ENCODE data around the gene MRPS26.
"Not testable (repeated sequence)": the region's sequence is repeated elsewhere in the genome, so short reads cannot be mapped to it uniquely, and the experiment has no call there.

Gene MRPS26

GRCh38 chr20:3021777-3022176, 24.1 kb upstream of the MRPS26 start:
- Histone ChIP-seq H3K9ac (ENCODE audit: low read length) (no peak overlapping the region), H3K27ac (ENCODE audit: low read length) (no peak overlapping the region), H3K36me3 (ENCODE audit: control insufficient read depth, low read depth, low read length) (peaks cover 37% of the 10 kb centered on the region), H3K4me1 (ENCODE audit: control insufficient read depth, low read depth, low read length) (no peaks in the 10 kb centered on the region), H3K4me3 (ENCODE audit: low read length) (no peak overlapping the region), H3K27me3 (ENCODE audit: control insufficient read depth, insufficient read depth, low read length) (no peaks in the 10 kb centered on the region), H3K9me3 (ENCODE audit: control insufficient read depth, low read depth, low read length) (no peaks in the 10 kb centered on the region)

- H3K36me3 ChIP-seq (ENCODE audit: control insufficient read depth, low read depth, low read length): peaks cover 42% of the 10 kb centered on the region
- H3K9me3 ChIP-seq (ENCODE audit: control insufficient read depth, low read depth, low read length); H3K27ac ChIP-seq (ENCODE audit: low read length); H3K4me1 ChIP-seq (ENCODE audit: control insufficient read depth, low read depth, low read length); H3K9ac ChIP-seq (ENCODE audit: low read length); H3K27me3 ChIP-seq (ENCODE audit: control insufficient read depth, insufficient read depth, low read length); H3K4me3 ChIP-seq (ENCODE audit: low read length): not testable (repeated sequence)
Observed at GRCh38 chr20:3022559-3023490, 23.0 kb upstream of the MRPS26 start.

GRCh38 chr20:3027987-3028386, 17.9 kb upstream of the MRPS26 start:
- H3K9ac ChIP-seq (ENCODE audit: low read length): no peak overlapping the region
- no peak overlapping the region for H3K27ac ChIP-seq (ENCODE audit: low read length)
- no peaks in the 10 kb centered on the region for H3K27me3 ChIP-seq (ENCODE audit: control insufficient read depth, insufficient read depth, low read length)
- no peak overlapping the region for H3K4me3 ChIP-seq (ENCODE audit: low read length)
- no peaks in the 10 kb centered on the region for H3K9me3 ChIP-seq (ENCODE audit: control insufficient read depth, low read depth, low read length)
- H3K36me3 ChIP-seq (ENCODE audit: control insufficient read depth, low read depth, low read length): peaks cover 44% of the 10 kb centered on the region
- H3K4me1 ChIP-seq (ENCODE audit: control insufficient read depth, low read depth, low read length): no peaks in the 10 kb centered on the region

- H3K27me3 ChIP-seq (ENCODE audit: control insufficient read depth, insufficient read depth, low read length): no peaks in the 10 kb centered on the region
- no peaks in the 10 kb centered on the region for H3K9me3 ChIP-seq (ENCODE audit: control insufficient read depth, low read depth, low read length)
- no peak overlapping the region for H3K4me3 ChIP-seq (ENCODE audit: low read length)
- no peak overlapping the region for H3K27ac ChIP-seq (ENCODE audit: low read length)
- peaks cover 47% of the 10 kb centered on the region for H3K36me3 ChIP-seq (ENCODE audit: control insufficient read depth, low read depth, low read length)
- H3K4me1 ChIP-seq (ENCODE audit: control insufficient read depth, low read depth, low read length): no peaks in the 10 kb centered on the region
- no peak overlapping the region for H3K9ac ChIP-seq (ENCODE audit: low read length)
Observed at GRCh38 chr20:3031524-3032147, 14.2 kb upstream of the MRPS26 start.

GRCh38 chr20:3032624-3033023, 13.2 kb upstream of the MRPS26 start:
- no peak overlapping the region for H3K9ac ChIP-seq (ENCODE audit: low read length)
- no peak overlapping the region for H3K27ac ChIP-seq (ENCODE audit: low read length)
- H3K9me3 ChIP-seq (ENCODE audit: control insufficient read depth, low read depth, low read length): no peaks in the 10 kb centered on the region
- H3K4me3 ChIP-seq (ENCODE audit: low read length): no peak overlapping the region
- no peaks in the 10 kb centered on the region for H3K27me3 ChIP-seq (ENCODE audit: control insufficient read depth, insufficient read depth, low read length)
- peaks cover 47% of the 10 kb centered on the region for H3K36me3 ChIP-seq (ENCODE audit: control insufficient read depth, low read depth, low read length)
- no peaks in the 10 kb centered on the region for H3K4me1 ChIP-seq (ENCODE audit: control insufficient read depth, low read depth, low read length)

GRCh38 chr20:3037654-3038053, 8.2 kb upstream of the MRPS26 start:
- H3K4me1 ChIP-seq (ENCODE audit: control insufficient read depth, low read depth, low read length): peaks cover 4% of the 10 kb centered on the region
- H3K36me3 ChIP-seq (ENCODE audit: control insufficient read depth, low read depth, low read length): peaks cover 52% of the 10 kb centered on the region
- H3K9ac ChIP-seq (ENCODE audit: low read length): no peak overlapping the region
- H3K27me3 ChIP-seq (ENCODE audit: control insufficient read depth, insufficient read depth, low read length): no peaks in the 10 kb centered on the region
- no peak overlapping the region for H3K4me3 ChIP-seq (ENCODE audit: low read length)
- no peaks in the 10 kb centered on the region for H3K9me3 ChIP-seq (ENCODE audit: control insufficient read depth, low read depth, low read length)
- no peak overlapping the region for H3K27ac ChIP-seq (ENCODE audit: low read length)

- no peaks in the 10 kb centered on the region for H3K9me3 ChIP-seq (ENCODE audit: control insufficient read depth, low read depth, low read length)
- no peak overlapping the region for H3K9ac ChIP-seq (ENCODE audit: low read length)
- H3K4me3 ChIP-seq (ENCODE audit: low read length): no peak overlapping the region
- no peak overlapping the region for H3K27ac ChIP-seq (ENCODE audit: low read length)
- peaks cover 4% of the 10 kb centered on the region for H3K4me1 ChIP-seq (ENCODE audit: control insufficient read depth, low read depth, low read length)
- H3K27me3 ChIP-seq (ENCODE audit: control insufficient read depth, insufficient read depth, low read length): no peaks in the 10 kb centered on the region
- H3K36me3 ChIP-seq (ENCODE audit: control insufficient read depth, low read depth, low read length): peaks cover 52% of the 10 kb centered on the region
Observed at GRCh38 chr20:3038454-3038853, 7.4 kb upstream of the MRPS26 start.

GRCh38 chr20:3039426-3039825, 6.4 kb upstream of the MRPS26 start:
- H3K9me3 ChIP-seq (ENCODE audit: control insufficient read depth, low read depth, low read length): no peaks in the 10 kb centered on the region
- H3K4me3 ChIP-seq (ENCODE audit: low read length): no peak overlapping the region
- peaks cover 4% of the 10 kb centered on the region for H3K4me1 ChIP-seq (ENCODE audit: control insufficient read depth, low read depth, low read length)
- no peak overlapping the region for H3K9ac ChIP-seq (ENCODE audit: low read length)
- no peaks in the 10 kb centered on the region for H3K27me3 ChIP-seq (ENCODE audit: control insufficient read depth, insufficient read depth, low read length)
- no peak overlapping the region for H3K27ac ChIP-seq (ENCODE audit: low read length)
- peaks cover 52% of the 10 kb centered on the region for H3K36me3 ChIP-seq (ENCODE audit: control insufficient read depth, low read depth, low read length)

- H3K9ac ChIP-seq (ENCODE audit: low read length): no peak overlapping the region
- peaks cover 7% of the 10 kb centered on the region for H3K4me1 ChIP-seq (ENCODE audit: control insufficient read depth, low read depth, low read length)
- no peak overlapping the region for H3K27ac ChIP-seq (ENCODE audit: low read length)
- peaks cover 48% of the 10 kb centered on the region for H3K36me3 ChIP-seq (ENCODE audit: control insufficient read depth, low read depth, low read length)
- no peaks in the 10 kb centered on the region for H3K27me3 ChIP-seq (ENCODE audit: control insufficient read depth, insufficient read depth, low read length)
- H3K4me3 ChIP-seq (ENCODE audit: low read length): no peak overlapping the region
- no peaks in the 10 kb centered on the region for H3K9me3 ChIP-seq (ENCODE audit: control insufficient read depth, low read depth, low read length)
Observed at GRCh38 chr20:3040086-3040485, 5.8 kb upstream of the MRPS26 start.

GRCh38 chr20:3041854-3042409, 3.9 kb upstream of the MRPS26 start:
- Histone ChIP-seq H3K27me3 (ENCODE audit: control insufficient read depth, insufficient read depth, low read length) (no peaks in the 10 kb centered on the region), H3K9ac (ENCODE audit: low read length) (no peak overlapping the region), H3K9me3 (ENCODE audit: control insufficient read depth, low read depth, low read length) (no peaks in the 10 kb centered on the region), H3K27ac (ENCODE audit: low read length) (no peak overlapping the region), H3K36me3 (ENCODE audit: control insufficient read depth, low read depth, low read length) (peaks cover 31% of the 10 kb centered on the region), H3K4me3 (ENCODE audit: low read length) (peak overlapping the region; percentile 11), H3K4me1 (ENCODE audit: control insufficient read depth, low read depth, low read length) (peaks cover 11% of the 10 kb centered on the region)

- H3K9me3 ChIP-seq (ENCODE audit: control insufficient read depth, low read depth, low read length): no peaks in the 10 kb centered on the region
- H3K9ac ChIP-seq (ENCODE audit: low read length): no peak overlapping the region
- no peak overlapping the region for H3K4me3 ChIP-seq (ENCODE audit: low read length)
- no peak overlapping the region for H3K27ac ChIP-seq (ENCODE audit: low read length)
- H3K4me1 ChIP-seq (ENCODE audit: control insufficient read depth, low read depth, low read length): peaks cover 11% of the 10 kb centered on the region
- no peaks in the 10 kb centered on the region for H3K27me3 ChIP-seq (ENCODE audit: control insufficient read depth, insufficient read depth, low read length)
- peaks cover 26% of the 10 kb centered on the region for H3K36me3 ChIP-seq (ENCODE audit: control insufficient read depth, low read depth, low read length)
Observed at GRCh38 chr20:3042625-3043024, 3.2 kb upstream of the MRPS26 start.

All from iPS-18a (cell line).